IPS-18c (cell line): ENCODE data around the gene SLC6A7.

Experiments
- H3K4me3 ChIP-seq: 2 replicates; pipeline ENCODE4 v1.7.0; 2013; ENCODE audit warnings: low read depth, mild to moderate bottlenecking, low read length, moderate library complexity; ENCODE audit not compliant: insufficient read depth
- H3K9me3 ChIP-seq: one replicate; pipeline ENCODE4 v1.6.1; 2013; ENCODE audit warnings: mild to moderate bottlenecking, low read length, moderate library complexity; ENCODE audit not compliant: control insufficient read depth, insufficient read depth

The SLC6A7 gene

DNA sequence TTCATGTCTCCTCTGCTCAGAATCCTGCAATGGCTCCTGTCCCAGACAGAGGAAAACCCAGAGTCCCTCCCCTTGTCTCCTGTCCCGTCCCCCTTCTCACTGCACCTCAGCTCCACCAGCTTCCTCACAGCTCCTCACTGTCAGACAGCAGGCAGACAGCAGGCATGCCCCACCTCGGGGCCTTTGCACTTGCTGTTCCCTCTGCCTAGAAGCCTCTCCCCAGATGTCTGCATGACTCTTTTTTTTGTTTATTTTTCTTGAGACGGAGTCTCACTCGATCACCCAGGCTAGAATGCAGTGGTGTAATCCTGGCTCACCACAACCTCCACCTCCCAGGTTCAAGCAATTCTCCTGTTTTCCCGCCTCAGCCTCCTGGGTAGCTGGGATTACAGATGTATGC is 8.8 kb upstream of the SLC6A7 start:
- no peaks in the 10 kb centered on the region for H3K9me3 ChIP-seq
- H3K4me3 ChIP-seq = no peak overlapping the region

DNA sequence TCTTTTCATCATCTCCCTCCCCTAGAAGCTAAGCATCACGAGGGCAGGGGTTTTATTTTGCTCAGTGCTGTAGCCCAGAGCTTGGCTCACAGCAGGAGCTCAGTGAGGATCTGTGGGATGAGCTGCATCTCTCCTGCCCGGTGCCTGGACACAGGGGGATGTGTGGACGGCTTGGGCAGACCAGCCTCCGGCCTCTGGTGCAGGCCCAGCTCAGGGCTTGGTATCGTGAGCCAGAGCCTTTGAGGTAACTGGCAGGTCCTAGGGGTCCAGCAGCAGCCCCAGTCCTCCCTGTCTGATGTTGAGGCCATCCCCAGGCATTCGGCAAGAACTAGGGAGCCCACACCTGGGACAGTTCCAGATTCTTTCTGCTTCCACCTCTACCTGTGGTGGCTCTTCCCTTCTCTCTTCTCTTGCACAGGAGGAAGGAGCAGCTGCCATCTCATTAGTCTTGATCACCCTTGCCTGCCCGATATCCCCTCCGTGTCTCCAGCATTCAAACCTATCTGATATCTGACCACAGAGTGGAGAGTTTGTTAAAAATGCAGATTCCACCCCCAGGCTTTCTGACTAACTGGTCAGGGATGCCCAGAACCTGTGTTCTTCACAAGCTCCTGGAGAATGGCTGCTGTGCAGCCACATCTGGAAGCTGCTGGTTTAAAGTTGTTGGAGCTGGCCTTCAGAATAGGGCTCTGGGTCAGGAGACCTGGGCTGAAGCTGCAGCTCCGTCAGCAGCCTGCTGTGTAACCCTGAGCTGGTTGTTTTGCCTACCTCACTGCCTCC is 7.9 kb upstream of the SLC6A7 start:
- H3K9me3 ChIP-seq = no peaks in the 10 kb centered on the region
- H3K4me3 ChIP-seq = no peak overlapping the region

DNA sequence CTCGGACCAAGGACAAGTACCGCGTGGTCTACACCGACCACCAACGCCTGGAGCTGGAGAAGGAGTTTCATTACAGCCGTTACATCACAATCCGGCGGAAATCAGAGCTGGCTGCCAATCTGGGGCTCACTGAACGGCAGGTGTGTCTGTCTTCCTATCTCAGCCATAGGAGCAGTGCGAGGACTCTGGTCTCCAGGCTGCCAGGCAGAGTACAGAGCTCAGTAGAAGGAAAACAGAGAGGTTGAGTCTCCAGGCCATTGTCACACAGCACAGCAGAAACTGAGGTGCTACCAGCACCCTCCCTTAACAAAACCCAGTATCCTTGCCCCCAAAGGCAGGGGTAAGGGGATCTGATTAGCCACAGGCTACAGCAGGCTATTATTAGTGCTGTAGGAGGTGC is 7.1 kb upstream of the SLC6A7 start:
- no peaks in the 10 kb centered on the region for H3K9me3 ChIP-seq
- no peak overlapping the region for H3K4me3 ChIP-seq

DNA sequence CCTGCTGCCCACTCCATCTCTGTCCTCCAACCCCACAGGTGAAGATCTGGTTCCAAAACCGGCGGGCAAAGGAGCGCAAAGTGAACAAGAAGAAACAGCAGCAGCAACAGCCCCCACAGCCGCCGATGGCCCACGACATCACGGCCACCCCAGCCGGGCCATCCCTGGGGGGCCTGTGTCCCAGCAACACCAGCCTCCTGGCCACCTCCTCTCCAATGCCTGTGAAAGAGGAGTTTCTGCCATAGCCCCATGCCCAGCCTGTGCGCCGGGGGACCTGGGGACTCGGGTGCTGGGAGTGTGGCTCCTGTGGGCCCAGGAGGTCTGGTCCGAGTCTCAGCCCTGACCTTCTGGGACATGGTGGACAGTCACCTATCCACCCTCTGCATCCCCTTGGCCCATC is 6.4 kb upstream of the SLC6A7 start:
- no peaks in the 10 kb centered on the region for H3K9me3 ChIP-seq
- no peak overlapping the region for H3K4me3 ChIP-seq

DNA sequence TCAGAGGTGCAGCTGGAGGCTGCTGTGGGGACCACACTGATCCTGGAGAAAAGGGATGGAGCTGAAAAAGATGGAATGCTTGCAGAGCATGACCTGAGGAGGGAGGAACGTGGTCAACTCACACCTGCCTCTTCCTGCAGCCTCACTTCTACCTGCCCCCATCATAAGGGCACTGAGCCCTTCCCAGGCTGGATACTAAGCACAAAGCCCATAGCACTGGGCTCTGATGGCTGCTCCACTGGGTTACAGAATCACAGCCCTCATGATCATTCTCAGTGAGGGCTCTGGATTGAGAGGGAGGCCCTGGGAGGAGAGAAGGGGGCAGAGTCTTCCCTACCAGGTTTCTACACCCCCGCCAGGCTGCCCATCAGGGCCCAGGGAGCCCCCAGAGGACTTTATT is 5.9 kb upstream of the SLC6A7 start:
- no peaks in the 10 kb centered on the region for H3K9me3 ChIP-seq
- H3K4me3 ChIP-seq = no peak overlapping the region

DNA sequence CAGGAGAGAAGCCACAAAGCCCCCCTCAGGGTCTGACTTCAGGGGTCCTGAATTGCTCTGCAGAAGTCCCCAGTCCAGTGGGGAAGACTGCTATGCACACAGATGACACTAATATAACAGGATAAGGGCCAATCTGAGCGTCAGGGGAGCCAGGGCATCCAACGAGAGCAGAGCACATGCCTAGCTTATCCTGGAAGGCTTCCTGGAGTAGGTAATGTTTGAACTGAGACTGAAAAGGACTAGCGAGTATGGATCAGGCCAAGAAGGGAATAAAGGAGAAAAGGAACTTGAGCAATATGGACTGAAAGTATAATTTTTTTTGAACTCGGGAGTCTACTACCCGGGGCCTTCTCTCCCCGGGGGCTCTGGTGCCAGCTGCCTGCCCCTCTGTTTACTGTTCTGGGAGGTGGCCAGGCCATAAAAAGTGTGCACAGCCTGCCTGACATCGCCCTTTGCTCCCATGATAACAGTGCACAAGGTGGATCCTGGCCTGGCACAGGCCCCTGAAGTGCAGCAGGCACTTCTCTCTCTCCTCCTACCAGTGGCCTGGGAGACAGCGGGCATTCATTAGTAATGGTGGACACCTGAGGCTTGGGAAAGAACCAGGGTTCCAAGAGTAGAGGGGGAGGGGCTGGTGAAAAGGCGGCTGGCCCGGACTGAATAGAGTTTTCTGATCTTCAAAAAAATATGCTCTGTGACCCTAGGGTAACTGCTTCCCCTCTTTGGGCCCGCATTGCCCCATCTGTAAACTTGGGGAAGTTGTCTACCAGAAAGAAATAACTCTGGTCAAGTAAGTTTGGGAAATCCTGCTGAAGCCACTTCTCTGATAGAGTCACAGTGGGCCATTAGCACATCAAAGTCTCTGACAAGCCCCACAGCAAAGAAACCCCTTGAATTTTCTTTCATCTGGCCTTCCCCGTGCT is 4.6 kb upstream of the SLC6A7 start:
- Histone ChIP-seq H3K4me3 (no peak overlapping the region), H3K9me3 (no peaks in the 10 kb centered on the region)

DNA sequence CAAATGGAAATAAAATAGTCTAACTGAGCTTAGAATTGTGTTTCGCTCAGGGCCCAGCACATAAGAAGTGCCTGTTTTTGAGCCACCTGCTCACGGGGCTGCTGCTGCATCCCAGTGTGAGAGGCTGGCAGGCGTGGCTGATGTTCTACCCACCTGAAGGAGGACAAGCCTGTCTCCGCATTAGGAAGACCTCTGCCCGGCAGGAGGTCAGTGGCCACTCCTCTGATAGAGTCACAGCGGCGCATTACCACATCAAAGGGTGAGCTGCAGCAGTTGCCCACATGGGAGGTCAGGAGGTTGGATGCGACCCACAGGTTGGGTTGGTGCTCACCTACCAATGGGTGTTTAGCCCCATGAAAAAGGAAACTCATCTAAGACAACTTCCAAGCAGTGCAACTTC is 3.7 kb upstream of the SLC6A7 start:
- H3K9me3 ChIP-seq = no peaks in the 10 kb centered on the region

DNA sequence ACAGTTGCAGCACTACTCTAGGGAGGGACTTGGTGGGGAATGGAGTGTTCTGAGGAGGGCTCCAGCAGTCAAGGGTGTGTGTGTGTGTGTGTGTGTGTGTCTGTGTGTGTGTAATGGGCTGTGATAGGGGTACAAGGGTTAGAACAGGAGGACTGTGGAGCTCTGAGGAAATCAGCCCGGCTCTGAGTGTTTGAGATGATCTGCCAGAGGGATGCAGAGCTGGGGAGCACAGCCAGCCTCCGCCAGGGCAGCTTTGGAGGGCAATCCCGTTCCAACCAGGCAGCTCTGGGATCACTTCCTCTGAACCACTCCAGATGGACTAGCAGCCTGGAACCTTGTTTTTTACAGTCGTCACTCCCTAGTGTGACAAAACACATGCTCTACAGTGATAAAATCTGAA is 3.0 kb upstream of the SLC6A7 start:
- Histone ChIP-seq H3K4me3 (no peak overlapping the region), H3K9me3 (no peaks in the 10 kb centered on the region)

More for the DNA sequence above, 3.7 kb upstream of the SLC6A7 start:
- 0 out of 2 replicates have a peak overlapping the region, but pooled peaks have one; percentile 24 for H3K4me3 ChIP-seq

DNA sequence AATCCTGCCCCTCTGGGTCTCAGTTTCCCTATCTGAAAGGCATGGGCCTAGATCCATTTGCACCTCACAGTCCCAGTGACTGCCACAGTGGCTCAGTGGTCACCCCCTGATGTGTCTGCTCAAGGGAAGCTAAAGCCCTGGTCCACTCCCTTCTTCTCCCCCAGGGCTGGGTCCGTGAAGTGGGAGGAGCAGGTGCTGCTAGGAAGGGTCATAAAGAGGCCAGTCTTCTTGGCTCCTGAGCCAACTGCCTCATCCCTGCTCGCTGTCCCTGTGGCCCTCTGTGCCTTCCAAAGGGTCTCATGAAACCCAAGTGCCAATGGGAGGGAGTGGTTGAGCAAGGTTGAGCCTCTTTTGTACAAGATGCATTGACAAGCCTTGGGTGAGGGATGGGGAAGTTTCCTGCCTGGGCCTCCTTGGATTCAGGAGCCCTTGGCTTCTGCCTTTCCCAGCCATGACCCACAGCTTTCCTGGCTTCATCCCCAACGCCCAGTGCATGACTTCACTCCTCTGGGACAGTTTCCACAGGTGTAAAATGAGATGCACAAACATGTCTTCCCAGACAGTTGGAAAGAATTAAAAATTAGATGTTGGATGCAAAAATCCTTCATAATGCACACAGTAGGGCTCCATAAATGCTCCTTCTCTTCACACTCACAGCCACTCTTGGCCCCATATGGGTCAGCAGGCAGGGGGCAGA is 1.6 kb upstream of the SLC6A7 start:
- Histone ChIP-seq H3K9me3 (no peaks in the 10 kb centered on the region), H3K4me3 (no peak overlapping the region)

DNA sequence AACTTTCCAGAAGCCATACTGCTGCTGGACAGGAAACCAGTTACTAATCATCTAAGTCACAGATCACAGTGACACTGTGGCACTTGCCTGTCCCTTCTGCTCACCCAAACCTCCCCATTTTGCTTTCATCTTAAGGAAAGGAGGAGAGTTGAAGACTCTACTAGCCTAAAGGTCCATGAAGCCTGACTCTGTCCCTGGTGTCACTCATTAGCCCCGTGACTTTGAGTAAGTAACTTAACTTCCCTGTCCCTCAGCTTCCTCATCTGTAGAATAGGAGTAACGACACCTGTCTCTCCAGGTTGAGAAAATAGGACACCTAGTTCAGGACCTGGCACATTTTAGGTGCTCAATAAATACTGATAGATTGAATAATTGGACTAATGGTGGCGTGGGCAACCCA is 536 bp upstream of the SLC6A7 start:
- H3K4me3 ChIP-seq = no peak overlapping the region

DNA sequence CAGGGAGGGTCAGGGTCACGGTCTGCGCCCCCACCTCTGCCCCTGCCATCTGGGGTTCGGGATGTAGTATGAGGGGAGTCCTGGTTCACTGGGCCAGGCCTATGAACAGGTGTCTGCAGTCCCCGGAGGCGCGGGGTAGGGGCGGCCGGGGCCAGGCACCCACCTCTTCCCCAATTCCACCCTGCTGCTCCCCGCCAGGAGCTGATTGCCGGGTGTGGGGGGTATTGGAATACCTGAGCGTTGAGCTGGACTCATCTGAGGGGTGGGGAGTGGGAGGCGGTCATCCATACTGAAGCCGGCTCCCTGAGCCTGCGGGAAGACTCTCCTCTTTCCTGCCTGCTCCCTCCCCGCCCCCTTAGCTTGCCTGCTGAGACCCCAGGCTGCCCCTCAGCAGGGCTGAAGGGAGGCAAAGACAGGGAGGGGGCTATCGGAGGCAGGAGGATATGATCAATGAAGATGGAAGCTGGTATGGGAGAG is 679 bp downstream of the SLC6A7 start:
- Histone ChIP-seq H3K4me3 (peak overlapping the region; percentile 52), H3K9me3 (no peaks in the 10 kb centered on the region)

More for the DNA sequence above, 536 bp upstream of the SLC6A7 start:
- H3K9me3 ChIP-seq = no peaks in the 10 kb centered on the region

DNA sequence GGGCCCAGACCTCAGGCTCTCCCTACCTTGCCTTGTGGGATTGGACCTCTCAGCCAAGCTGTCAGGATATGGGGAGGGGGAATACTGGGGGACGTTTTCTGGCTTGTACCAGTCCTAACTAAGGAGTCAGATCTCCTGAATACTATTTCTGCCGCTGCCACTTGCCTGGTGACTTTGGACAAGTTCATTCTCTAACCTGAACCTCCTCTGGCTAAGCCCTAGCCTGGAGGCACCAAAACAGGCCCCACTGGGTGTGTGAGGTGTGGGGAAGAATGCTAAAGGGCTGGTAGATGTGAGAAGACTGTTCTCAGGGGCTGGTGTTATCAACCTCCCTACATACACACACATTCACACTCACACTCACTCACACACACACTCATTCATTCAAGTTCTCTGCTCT is 1.1 kb downstream of the SLC6A7 start:
- Histone ChIP-seq H3K9me3 (no peaks in the 10 kb centered on the region), H3K4me3 (no peak overlapping the region; the same call in 1 of the 2 replicates)

DNA sequence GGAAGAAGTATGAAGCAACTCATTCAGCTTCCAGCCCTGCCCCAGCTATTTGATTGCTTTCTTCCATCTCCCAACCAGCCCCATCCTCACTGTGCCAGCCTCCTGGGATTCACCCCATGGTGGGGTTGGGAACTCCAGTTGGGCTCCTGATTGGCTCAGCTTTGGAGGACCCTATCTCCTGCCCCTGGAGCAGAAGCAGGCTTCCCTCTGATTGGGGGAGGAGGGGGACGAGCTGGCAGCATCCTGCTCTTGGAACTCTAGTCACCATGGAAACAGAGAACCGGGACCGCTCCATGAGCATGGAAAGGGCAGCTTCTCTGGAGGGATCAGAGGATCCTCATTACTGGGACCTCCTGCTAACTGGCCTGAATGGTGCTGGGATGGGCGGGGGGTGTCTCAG is 2.6 kb downstream of the SLC6A7 start:
- Histone ChIP-seq H3K4me3 (no peak overlapping the region), H3K9me3 (no peaks in the 10 kb centered on the region)

DNA sequence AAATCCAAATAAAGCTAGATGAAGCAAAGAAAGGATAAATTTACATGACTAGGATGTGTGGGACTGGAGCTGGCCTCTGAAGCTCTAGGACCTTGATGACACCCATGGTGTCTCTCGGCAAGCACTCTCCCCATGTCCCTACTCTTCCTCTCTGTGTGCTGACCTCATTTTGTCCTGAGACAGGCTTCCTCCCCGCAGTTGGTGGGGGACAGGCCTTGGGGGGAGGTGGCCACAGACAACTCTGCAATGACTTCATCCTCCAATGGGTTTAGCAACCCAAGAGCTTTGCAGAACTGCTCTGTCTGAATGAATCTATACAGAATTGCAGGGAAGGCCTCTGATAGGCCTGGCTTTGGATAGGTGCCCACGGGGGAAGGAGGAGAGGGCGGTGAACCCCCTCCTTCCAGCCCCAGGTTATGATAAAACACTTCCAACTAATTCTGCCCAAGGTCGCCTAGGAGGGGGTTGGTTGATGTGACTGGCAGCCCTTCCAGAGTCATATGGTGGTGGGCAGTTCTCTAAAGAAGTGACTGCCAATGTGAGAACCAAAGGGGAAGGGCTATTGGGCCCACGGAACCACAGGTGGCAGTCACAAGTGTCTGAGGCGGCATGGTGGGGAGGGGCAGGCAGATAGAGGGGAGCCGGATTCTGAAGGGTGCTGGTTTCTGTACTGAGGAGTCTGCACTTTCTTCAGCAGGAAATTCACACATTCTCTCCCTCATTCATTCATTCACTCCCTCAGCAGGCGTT is 6.0 kb downstream of the SLC6A7 start:
- Histone ChIP-seq H3K9me3 (no peaks in the 10 kb centered on the region), H3K4me3 (no peak overlapping the region)

DNA sequence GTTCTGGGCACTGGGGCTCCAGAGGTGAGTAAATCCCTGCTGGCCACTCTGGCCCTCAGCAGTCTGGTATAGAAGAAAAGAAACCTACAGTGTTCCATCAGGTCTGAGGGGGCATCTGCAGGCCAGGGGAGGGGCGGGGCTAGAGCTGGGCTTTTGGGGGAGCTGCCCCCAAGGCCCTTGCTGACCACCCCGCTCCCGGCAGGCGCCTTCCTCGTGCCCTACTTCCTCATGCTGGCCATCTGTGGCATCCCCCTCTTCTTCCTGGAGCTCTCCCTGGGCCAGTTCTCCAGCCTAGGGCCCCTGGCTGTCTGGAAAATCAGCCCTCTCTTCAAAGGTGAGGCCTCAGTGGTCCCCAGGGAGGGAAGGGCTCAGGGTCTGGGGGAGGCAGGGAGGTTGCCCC is 6.7 kb downstream of the SLC6A7 start:
- no peak overlapping the region for H3K4me3 ChIP-seq
- no peaks in the 10 kb centered on the region for H3K9me3 ChIP-seq

DNA sequence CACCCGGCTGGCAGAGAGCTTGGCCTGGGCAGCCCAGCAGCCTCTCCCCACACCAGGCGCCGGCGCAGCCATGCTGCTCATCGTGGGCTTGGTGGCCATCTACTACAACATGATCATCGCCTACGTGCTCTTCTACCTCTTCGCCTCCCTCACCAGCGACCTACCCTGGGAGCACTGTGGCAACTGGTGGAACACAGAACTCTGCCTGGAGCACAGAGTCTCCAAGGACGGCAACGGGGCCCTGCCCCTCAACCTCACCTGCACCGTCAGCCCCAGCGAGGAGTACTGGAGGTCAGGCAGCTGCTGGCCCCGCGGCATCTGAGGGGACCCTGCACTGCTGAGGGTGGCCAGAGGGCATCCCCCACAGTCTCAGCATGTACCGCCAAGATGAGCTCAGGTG is 7.1 kb downstream of the SLC6A7 start:
- H3K9me3 ChIP-seq = no peaks in the 10 kb centered on the region
- H3K4me3 ChIP-seq = no peak overlapping the region

DNA sequence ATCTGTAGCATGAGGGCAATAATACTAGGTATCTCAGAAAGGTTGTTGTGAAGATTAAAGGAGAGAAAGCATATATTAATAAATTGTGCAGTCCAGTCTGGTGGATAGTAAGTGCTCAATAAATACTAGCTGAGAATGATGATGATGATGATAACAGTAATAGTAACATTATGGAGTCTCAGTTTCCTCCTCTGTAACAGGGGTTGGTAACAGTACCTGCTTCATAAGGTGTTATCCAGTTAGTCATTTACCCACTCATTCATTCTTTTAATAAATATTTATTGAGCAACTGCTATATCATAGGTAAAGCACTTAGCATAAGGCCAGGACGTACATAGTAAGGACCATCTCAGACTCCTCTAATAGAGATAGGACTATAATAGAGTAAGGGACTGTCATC is 7.6 kb downstream of the SLC6A7 start:
- Histone ChIP-seq H3K9me3 (no peaks in the 10 kb centered on the region), H3K4me3 (no peak overlapping the region)
